Panc1 (cell line): ENCODE results near the gene COL5A1.

Source experiments
- TCF7L2 ChIP-seq: IDR thresholded peaks from 2 replicates; pipeline ENCODE4 v1.6.1; 2011; ENCODE audit warnings: mild to moderate bottlenecking, low read depth, low read length, inconsistent platforms
- TF ChIP-seq, protein P1 (sequence below): fragments of 450-650 bp; IDR thresholded peaks from 2 replicates; pipeline ENCODE4 v1.5.1; 2017; ENCODE audit warnings: mild to moderate bottlenecking

DNA sequence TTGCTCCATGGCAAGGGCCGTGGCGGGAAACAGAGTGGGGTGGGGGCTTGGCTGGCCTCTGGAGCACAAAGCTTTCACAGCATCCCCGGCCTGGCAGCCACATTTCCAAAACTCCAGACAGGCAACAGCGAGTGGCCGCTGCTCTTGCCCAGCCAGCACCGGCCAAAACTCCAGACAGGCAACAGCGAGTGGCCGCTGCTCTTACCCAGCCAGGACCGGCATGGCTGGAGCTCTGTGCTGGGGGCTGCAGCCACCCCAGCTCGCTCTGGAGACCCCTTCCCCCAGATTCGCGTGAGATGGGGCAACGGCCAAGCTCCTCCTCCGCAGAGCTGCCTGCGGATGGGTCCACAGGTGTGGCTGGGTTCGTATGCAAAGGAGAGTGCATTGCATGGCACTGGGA, 98.5 kb downstream of the COL5A1 start:
- TF ChIP-seq, protein P1, sequence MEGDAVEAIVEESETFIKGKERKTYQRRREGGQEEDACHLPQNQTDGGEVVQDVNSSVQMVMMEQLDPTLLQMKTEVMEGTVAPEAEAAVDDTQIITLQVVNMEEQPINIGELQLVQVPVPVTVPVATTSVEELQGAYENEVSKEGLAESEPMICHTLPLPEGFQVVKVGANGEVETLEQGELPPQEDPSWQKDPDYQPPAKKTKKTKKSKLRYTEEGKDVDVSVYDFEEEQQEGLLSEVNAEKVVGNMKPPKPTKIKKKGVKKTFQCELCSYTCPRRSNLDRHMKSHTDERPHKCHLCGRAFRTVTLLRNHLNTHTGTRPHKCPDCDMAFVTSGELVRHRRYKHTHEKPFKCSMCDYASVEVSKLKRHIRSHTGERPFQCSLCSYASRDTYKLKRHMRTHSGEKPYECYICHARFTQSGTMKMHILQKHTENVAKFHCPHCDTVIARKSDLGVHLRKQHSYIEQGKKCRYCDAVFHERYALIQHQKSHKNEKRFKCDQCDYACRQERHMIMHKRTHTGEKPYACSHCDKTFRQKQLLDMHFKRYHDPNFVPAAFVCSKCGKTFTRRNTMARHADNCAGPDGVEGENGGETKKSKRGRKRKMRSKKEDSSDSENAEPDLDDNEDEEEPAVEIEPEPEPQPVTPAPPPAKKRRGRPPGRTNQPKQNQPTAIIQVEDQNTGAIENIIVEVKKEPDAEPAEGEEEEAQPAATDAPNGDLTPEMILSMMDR: no peak
- no peak for TF ChIP-seq TCF7L2
